HG03521 (cell line): ENCODE data around the gene EIF6.
"Not testable (repeated sequence)": the region's sequence is repeated elsewhere in the genome, so short reads cannot be mapped to it uniquely, and the experiment has no call there.

Experiments
- ATAC-seq: cut with Tn5 transposase; IDR thresholded peaks from one replicate; pipeline ENCODE4 v1.9.1; 2021; ENCODE audit warnings: mild to moderate bottlenecking, moderate library complexity; ENCODE audit not compliant: unreplicated experiment

Gene EIF6

DNA sequence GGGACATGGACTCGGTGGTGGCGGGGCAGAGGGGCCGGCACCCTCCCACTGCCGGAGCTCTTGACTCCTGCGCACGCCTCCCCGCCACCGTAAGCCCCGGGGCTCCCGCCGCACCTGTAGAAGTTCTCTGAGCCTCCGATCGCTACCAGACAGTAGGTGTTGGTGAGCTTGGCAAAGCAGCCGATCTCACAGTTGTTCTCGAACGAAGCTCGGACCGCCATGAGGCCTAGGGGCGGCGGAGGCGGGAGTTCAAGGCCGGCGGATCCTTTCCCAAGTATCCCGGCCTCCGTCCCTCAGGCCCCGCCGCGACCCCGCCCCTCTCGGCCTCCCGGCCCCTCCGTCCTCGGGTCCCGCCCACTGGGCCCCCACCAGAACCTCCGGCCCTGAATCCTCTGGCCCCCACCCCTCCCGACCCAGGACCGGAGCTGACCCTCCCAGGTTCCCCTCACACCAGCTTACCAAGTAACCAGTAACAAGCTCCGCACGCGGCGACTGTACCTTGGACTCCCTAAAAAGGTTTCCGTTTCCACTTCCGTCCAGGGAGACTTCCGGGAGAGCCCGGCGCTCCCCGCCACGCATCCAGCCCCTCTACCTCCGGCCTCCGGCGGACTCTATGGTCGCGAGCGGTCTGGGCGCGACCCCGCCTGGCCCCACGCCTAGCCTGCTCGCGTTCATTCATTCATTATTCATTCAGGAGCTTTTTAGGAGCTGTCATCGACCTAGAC lies at the start of gene EIF6:
TSS of gene EIF6 (minus strand) at position 506 of the 725 bp plus-strand sequence. CDS start at position 221, 285 bp downstream.
- ATAC-seq = peak; percentile 48

DNA sequence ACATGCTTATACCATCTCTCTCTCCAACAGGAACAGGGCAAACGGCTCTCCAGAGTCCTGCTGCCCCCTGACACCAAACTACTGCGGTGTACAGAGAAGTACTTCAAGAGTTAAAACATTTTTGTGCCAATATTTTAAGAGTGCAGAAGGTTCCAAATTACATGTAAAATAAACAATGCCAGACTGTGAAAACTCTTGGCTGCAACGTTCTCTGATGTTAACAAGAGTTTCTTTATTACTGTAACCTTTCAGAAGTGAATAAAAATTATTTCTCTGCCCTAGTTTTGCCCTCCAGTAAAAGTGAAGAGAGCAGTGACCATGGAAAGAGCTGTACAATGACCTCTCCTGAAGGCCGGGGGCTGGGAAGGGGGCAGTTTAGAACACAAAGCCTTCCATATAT lies 49.0 kb upstream of the EIF6 start:
- no peak for ATAC-seq

DNA sequence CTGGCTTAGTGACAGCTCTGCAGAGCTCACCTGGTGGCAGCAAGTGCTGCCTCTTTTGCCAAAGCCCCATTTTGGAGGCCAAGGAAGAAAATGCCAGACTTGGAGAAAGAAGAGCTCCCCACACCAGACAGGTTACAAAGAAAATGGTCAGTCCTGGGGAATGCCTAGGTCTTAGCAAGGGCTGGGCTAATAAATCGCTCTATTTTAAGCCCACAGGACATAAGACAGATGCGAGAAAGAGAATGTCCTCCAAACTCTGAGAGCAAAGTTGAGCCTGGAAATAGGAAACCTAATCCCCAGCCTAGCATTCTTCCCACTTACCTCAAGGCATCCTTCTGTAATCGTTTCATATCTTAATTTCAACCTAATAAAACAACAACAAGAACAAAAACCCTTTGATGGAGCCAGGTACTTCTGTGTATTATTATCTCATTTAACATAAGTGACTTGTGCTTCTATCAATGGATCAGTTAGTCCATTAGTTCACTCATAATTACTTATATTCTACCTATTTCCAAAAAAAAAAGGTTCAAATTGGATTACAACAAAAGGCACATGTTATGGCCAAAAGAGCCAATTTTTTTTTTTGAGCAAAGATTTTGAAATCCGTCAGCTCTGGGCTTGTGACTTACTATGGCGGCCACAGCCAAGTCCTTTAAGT lies 48.1 kb upstream of the EIF6 start:
- ATAC-seq = no peak

DNA sequence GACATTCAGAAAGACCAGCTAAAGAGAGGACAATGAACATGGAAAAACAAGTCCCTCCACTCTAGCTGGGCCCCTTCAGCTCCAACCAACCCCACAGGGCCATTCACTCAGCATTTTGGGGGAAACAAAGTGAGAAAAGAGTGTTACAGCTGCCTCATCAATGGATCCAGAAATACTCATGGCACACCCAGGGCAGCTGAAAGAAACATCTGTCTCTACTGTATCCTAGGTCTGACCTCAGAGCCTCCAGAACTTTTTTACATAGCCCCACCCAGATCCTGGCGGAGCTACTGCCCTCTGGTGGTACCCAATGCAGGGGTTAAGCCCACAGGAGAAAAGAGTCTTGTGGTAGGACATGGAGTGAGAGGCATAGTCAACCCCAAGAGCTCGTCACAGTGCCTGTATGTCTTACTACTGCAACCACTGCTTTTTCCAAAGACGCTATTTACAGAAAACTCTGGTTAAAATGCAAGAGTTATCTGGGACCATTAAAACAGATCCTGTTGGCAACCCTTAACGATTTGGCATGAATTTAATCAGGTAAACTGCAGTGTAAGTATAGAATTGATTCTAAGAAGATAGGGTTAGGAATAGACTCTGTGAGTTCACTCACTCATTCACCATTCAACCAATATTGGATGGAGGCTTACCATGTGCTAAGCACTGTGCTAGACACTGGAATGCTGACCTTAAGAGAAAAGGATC lies 45.0 kb upstream of the EIF6 start:
- no peak for ATAC-seq

DNA sequence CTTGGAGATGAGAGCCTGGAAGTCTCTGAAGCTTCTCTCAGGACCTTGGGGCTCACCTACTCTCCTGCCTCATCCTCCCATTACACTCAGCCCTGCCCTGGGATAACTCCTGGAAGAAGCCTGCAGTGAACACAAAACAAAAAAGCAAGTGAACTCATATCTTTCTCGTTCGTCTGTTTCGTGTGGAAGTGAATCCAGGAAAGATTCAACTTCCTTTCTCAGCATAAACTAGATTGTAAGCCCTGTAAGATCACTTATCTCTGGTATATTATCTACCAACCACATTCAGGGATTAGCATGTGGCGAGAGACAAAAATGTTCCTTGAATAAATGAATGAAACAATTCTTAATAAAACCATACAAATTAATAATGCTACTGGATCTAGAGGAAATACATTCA lies 44.1 kb upstream of the EIF6 start:
- ATAC-seq = no peak

DNA sequence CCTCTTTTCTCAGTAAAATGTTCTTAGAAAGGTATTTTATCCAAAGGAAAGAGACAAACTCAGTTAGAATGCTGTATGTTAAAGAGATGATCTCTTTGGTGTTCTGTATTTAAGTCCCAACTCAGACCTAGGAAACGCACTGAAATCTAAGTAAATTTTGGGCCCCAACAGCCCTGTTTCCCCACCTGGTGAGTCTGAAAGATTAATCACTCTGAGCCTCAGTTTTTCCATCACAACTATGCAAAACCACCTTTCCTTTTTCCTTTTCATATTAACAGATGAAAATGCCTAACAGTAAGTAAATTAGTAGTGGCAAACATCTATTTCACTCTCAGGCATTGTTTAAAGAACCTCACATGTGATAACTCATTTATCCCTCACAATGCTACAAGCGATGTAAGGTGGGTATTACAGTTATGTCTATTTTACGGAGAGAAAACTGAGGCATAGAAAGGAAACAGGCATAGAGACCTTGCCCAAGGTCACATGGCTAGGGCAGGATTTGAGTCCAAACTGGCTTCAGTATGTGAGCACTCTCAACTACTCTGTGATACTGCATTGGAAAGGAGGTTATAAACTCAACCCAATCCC lies 43.6 kb upstream of the EIF6 start:
- ATAC-seq = no peak

DNA sequence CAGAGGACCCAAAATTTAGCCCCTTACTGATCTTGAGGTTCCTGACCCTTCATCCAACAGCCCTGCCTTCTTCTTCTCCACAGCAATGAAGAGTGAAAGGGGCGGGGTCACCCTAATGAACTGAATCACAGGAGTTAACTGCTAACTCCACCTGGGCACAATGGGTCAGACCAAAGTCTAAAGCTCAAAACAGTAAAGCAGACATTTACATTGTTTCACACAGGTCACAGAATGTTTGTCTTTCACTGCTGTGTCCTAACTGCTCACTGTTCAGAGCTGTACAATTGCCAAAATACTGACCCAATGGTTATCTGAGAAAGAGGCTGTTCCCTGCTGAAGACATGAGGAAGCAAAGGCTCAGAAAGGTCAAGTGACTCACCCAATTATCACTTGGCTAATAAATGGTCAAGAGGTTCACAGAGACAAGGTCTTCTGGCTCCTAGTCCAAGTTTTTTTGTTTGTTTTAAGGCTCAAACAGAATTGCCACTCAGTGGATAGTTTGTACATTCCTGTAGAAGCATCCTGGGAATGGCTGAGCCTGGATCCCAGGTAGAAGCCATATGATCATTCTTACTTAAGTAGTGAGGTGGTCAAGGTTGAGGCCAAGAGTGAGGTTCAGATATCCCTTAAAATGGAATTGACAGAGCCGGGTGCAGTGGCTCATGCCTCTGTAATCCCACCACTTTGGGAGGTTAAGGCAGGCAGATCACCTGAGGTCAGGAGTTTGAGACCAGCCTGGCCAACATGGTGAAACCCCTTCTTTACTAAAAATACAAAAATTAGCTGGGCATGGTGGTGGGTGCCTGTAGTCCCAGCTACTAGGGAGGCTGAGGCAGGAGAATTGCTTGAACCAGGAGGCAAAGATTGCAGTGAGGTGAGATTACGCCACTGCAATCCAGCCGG lies 42.8 kb upstream of the EIF6 start:
- no peak for ATAC-seq

DNA sequence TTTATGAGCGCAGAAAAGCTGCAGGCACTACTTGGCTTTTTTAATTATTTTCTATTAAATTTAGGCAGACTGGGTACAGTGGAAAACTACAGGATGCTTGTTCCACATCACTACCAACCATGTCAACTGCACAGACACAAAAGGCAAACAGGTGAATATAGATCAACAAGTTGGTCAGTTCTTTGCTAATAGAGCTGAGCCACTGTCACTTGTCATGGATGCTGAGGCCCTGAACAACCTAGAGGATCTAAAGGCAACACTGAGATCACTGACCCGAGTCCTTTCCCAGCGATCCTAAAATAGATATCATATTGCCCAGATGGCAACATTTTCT lies 42.1 kb upstream of the EIF6 start:
- no peak for ATAC-seq

DNA sequence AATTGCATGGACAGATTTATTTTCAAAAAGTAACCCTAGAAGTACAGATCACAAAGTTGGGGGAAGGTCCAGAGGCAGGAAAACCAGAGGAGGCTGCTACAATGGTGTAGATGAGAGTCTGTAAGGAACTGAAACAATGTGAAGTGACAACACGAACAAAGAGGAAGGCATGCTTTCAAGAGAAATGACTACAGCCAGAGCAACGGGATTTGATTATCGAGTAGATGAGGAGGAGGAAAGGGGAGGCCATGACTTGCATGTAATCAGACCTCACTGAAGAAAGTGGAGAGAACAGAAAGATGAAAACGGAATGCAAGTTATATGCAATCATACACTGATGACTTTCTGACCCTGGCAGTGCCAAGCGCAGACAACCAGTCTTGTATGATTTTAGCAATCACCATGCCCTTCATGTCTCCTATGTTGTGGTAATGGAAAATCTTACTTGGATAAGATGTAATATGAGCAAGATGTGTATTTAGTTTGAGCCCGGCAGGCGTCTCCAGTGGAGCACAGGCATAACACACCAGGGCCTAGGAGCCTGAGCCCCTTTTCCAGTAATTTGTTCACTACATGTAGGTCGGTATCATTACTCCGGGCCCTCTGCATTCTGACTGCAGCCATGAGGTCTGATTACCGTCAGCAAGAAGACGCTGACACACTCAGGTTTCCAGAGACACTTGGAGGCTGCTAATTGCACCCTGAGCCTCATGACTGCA lies 41.6 kb upstream of the EIF6 start:
- no peak for ATAC-seq

DNA sequence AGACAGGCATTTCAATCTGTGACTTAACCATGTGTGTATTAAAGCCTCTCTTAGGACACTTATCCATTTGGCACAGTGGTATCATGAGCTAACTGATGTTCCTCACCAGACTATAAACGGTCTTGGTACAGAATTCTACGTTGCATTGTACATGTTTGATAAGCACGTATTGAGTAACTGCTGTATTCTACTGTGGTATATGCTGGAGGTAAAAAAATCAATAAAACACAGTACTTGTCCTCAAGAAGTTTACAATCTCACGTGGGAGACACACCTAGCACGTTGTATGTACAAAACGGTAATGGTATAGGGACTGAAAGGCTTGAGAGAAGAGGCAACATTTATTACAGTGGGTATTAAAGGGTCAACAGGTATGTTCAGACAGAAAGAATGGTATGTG lies 40.8 kb upstream of the EIF6 start:
- no peak for ATAC-seq

DNA sequence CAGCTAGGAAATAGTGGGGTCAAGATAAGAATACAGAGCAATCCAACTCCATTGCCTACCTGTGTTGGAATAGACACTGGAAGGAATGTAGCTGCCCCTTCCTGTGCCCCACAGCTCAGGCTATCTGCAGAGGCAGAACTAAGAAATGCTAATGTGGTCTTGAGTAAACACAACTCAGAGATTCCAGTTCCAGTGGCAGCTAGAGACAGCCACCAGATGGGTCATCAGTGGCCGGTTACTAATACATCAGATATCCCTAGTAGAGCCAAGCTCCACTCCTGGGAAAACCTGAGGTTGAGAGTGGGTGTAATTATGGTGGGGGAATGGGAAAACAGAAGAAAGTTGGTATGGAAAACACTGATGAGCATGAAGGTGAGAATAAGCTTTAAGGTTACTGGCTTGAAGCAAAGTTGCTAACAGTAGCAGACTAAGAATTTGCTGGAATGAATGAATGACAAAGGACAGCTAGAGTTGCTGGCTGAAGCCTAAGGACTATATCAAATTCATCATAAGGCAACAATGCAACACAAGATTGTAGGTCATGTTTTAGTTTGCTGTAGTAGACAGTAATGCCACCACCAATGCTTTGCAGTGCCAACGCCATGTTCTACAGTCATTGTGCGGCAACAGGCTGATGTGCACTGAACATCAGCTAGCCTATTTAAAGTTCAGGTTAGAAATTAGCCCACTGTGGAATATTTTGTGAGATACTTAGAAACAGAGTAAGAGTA lies 36.0 kb upstream of the EIF6 start:
- ATAC-seq = no peak

DNA sequence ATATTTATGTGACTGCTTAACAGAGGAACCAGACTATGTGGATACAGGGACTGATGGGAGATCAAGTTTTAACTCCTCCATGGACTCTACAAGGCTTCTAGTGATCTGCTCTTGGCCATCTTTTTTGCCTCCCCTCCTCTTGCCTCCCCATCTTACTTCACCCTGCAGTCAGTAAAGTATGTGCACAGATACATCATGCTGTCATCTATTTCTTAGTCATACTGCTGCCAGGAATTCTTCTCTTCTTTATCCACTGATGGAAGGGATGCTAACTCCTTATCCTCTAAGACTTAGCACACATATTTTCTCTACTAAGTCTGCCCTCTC lies 35.3 kb upstream of the EIF6 start:
- ATAC-seq = no peak

DNA sequence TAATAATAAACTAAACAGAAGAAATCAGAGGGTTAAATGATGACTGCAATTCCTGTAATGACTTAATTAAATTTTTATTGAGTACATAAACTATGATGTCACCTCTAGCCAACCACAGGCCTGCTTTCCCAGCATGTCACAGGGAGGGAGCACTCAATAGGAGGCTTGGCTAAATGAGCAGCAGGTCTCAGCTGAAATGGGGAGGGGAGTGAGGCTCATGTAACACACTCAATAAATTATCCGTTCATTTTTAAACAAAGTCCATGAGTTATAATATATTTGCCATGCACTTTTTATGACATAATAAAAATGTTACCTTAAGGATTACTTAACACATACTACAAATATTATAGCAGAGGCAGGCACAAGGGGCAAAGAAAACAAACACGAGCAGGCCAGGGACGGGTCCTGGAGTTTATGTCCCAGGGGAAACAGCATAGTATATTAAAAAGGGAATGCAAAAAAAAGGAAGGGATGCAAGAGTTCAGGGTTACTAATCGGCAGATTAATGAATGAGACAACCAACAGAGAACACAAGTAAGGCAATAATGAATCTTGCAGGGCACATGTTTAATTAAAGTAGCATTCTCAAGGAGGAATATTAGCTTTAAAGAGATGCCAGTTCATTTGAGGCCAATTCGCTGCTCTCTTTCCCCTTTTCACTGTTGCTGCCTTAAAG lies 34.8 kb upstream of the EIF6 start:
- no peak for ATAC-seq

DNA sequence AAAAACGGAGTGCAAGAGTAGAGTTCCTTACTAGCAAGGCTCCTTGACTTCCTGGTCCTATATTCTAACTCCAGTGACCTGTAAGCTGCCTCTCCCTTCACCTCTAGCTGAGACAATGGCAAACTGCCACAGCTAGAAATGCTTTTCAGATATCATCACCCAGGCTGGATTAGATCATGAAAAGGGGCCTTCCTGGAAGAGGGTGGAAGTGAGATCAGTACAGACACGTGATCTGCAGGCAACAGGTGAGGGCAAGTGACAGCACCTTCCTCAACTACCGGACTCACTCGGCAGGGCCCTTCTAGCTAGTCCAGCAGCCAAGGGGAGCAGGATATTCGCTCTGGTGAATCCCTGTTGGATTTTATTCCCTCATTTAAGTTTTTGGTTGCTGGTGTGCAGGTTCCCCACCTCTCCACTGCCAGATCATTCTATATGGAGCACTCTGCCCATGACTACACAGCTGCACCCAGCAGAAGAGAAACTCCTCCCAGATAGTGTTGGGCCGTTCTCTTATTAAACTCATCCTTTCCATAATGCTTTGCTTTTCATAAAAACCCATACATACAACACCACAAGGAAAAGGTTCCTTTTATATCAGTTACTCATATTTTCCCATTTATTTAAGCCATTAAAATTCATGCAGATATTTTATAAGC lies 34.1 kb upstream of the EIF6 start:
- no peak for ATAC-seq

DNA sequence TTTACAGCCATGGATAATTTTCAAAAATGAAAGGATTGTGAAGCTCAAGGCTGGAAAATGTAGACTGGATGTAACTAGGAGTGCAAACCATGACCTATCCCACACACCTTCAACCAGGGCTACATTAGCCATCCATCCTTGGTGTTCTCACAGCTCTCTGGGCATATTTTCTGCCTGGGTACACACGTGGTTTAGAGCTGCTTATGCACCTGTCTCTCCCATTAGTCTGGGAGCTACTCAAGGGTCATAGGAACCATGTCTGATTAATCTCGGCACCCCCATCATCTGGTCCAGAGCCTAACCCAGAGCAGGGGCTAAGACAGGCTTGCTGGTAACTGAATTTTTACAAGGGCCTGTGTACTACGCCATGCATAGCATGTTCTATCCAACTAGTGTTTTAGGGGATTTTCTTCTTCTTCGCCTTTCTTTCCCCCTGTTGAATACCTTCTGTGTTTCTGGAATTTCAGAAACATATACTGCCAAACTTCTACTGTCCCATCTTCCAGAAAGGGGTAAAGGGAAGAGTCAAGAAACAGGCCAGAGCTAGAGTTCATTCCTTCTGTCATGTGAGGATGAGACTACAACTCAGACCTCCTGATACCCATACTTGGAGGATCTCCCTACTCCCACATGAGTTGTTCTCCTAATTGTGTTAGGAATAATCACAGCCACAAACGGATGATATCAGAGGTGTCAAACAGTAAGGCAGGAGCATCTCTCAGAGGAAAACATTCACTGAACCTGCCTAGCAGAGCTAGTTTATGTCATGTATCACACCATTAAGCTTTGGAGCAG lies 33.0 kb upstream of the EIF6 start:
- ATAC-seq = no peak

DNA sequence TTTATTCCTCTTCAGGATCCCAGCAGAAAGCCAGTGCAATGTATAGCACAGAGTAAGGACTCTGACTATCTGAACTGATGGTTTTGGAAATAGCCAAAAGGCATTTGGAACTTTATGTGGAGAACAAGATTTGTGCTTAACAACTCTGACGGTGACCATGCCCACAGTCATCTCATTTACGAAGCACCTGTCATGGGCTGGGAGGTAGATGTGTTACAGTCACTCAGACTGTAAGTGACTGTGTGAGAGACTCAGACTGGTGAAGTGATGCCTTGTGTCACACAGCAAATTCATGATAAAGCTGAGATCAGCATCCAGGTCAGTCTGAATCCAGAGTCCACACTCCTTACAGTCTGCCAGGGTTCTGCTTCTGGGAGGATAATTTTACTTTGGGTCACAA lies 31.5 kb upstream of the EIF6 start:
- ATAC-seq = no peak

DNA sequence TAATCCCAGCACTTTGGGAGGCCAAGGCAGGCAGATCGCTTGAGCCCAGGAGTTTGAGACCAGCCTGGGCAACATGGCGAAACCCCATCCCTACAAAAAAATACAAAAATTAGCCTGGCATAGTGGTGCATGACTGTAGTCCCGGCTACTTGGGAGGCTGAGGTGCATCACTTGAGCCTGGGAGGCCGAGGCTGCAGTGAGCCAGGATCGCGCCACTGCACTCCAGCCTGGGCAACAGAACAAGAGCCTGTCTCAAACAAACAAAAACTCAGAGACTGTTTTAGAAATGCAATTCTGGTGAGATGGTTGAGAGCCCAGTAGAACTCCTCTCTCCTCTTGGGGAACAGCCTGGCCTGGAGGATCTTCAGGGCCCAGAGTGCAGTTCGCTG lies 31.1 kb upstream of the EIF6 start:
- not testable (repeated sequence) for ATAC-seq
